Endothelial cell (in vitro differentiated cells): ENCODE data around the gene YAF2. TPM values are rescaled to one million over a fixed set of nuclear protein-coding genes. Genes with fewer than 3 reads are reported as not detected.

Experiments used
- DNase-seq: peaks from one replicate; pipeline ENCODE4 v3.0.0; 2021; ENCODE audit warnings: low spot score
- H3K27ac Mint-ChIP-seq: one replicate; pipeline ENCODE4 v1.8.0; 2021; ENCODE audit warnings: mixed read lengths, inconsistent platforms; ENCODE audit not compliant: unreplicated experiment
- H3K27me3 Mint-ChIP-seq: one replicate; pipeline ENCODE4 v1.8.0; 2021; ENCODE audit warnings: mild to moderate bottlenecking, moderate library complexity, mixed read lengths, inconsistent platforms; ENCODE audit not compliant: unreplicated experiment
- H3K36me3 Mint-ChIP-seq: one replicate; pipeline ENCODE4 v1.8.0; 2021; ENCODE audit warnings: mild to moderate bottlenecking, low read depth, mixed read lengths, inconsistent platforms; ENCODE audit not compliant: unreplicated experiment
- H3K4me1 Mint-ChIP-seq: one replicate; pipeline ENCODE4 v1.8.0; 2021; ENCODE audit warnings: mild to moderate bottlenecking, mixed read lengths, inconsistent platforms; ENCODE audit not compliant: unreplicated experiment
- H3K4me3 Mint-ChIP-seq: one replicate; pipeline ENCODE4 v1.8.0; 2021; ENCODE audit warnings: mild to moderate bottlenecking, mixed read lengths, inconsistent platforms; ENCODE audit not compliant: unreplicated experiment
- H3K9me3 Mint-ChIP-seq: one replicate; pipeline ENCODE4 v1.8.0; 2021; ENCODE audit warnings: mixed read lengths, inconsistent platforms; ENCODE audit not compliant: unreplicated experiment
- CTCF ChIP-seq: fragments of 200-600 bp; sonication (generic); IDR thresholded peaks from one replicate; pipeline ENCODE4 v1.5.0; 2021; ENCODE audit warnings: antibody characterized with exemption; ENCODE audit not compliant: unreplicated experiment
- total RNA-seq: library from RNA; stranded (reverse); fragmentation: NEBNext Ultra II Directional; extraction: Animal tissue kit (Norgen Biotek cat#: 25700); gene quantifications from one replicate; pipeline ENCODE4 v1.2.1, GENCODE V29; 2021; ENCODE audit not compliant: unreplicated experiment

The YAF2 gene
- total RNA-seq, 1 donor from 2014 or later, result 23.2 TPM

GRCh38 chr12:42144158-42144407 is 94.0 kb downstream of the YAF2 start:
- Mint-ChIP-seq H3K27me3 (peaks cover 2% of the 10 kb centered on the region), H3K9me3 (no peaks in the 10 kb centered on the region), H3K36me3 (peaks cover 5% of the 10 kb centered on the region), H3K4me1 (peaks cover 23% of the 10 kb centered on the region), H3K27ac (peak overlapping the region; percentile 79), H3K4me3 (peak overlapping the region; percentile 94)
- DNase-seq, result no peak
- TF ChIP-seq CTCF, result no peak

- H3K9me3 Mint-ChIP-seq, result no peaks in the 10 kb centered on the region
- peaks cover 2% of the 10 kb centered on the region for H3K27me3 Mint-ChIP-seq
- H3K4me1 Mint-ChIP-seq, result peaks cover 23% of the 10 kb centered on the region
- TF ChIP-seq CTCF, result no peak
- DNase-seq, result no peak
- H3K27ac Mint-ChIP-seq, result peak overlapping the region; percentile 79
- peak overlapping the region; percentile 94 for H3K4me3 Mint-ChIP-seq
- peaks cover 5% of the 10 kb centered on the region for H3K36me3 Mint-ChIP-seq
Measured at GRCh38 chr12:42143452-42144157, 94.4 kb downstream of the YAF2 start.

GRCh38 chr12:42141981-42142606 is 96.0 kb downstream of the YAF2 start:
- Mint-ChIP-seq H3K4me1 (peaks cover 23% of the 10 kb centered on the region), H3K36me3 (peaks cover 5% of the 10 kb centered on the region), H3K4me3 (no peak overlapping the region), H3K27me3 (peaks cover 2% of the 10 kb centered on the region), H3K9me3 (no peaks in the 10 kb centered on the region), H3K27ac (no peak overlapping the region)
- DNase-seq, result no peak
- TF ChIP-seq CTCF, result no peak

- Mint-ChIP-seq H3K36me3 (peaks cover 5% of the 10 kb centered on the region), H3K4me3 (no peak overlapping the region), H3K9me3 (no peaks in the 10 kb centered on the region), H3K27ac (no peak overlapping the region), H3K27me3 (peaks cover 2% of the 10 kb centered on the region), H3K4me1 (peaks cover 20% of the 10 kb centered on the region)
- DNase-seq, result no peak
- no peak for TF ChIP-seq CTCF
Measured at GRCh38 chr12:42140901-42141300, 97.1 kb downstream of the YAF2 start.

GRCh38 chr12:42135259-42135814 is 102.7 kb downstream of the YAF2 start:
- no peak overlapping the region for H3K27ac Mint-ChIP-seq
- H3K27me3 Mint-ChIP-seq, result no peaks in the 10 kb centered on the region

More at GRCh38 chr12:42135259-42135814, 102.7 kb downstream of the YAF2 start:
- no peaks in the 10 kb centered on the region for H3K9me3 Mint-ChIP-seq
- TF ChIP-seq CTCF, result no peak
- no peak overlapping the region for H3K4me3 Mint-ChIP-seq
- H3K4me1 Mint-ChIP-seq, result no peaks in the 10 kb centered on the region
- no peaks in the 10 kb centered on the region for H3K36me3 Mint-ChIP-seq
- DNase-seq, result no peak
